ENCODE data around the gene CEP83.

DNA sequence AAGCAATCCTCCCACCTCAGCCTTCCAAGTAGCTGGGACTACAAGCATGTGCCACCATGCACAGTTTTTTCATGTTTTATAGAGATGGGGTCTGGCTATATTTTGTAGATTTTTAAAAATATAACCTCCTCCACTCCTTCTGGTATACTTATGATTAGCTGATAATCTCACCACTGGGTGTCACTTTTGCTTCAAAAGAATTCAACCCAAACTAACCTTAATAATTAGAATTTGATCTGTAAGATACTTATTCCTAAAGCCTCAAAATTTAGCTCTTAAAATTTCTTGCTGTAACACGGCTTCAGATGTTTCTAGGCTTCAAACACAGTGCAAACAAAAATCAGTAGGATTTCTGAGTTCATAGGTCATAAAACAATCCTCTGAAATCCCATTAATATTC is 130.3 kb downstream of the CEP83 start:
- TF ChIP-seq, protein P1, sequence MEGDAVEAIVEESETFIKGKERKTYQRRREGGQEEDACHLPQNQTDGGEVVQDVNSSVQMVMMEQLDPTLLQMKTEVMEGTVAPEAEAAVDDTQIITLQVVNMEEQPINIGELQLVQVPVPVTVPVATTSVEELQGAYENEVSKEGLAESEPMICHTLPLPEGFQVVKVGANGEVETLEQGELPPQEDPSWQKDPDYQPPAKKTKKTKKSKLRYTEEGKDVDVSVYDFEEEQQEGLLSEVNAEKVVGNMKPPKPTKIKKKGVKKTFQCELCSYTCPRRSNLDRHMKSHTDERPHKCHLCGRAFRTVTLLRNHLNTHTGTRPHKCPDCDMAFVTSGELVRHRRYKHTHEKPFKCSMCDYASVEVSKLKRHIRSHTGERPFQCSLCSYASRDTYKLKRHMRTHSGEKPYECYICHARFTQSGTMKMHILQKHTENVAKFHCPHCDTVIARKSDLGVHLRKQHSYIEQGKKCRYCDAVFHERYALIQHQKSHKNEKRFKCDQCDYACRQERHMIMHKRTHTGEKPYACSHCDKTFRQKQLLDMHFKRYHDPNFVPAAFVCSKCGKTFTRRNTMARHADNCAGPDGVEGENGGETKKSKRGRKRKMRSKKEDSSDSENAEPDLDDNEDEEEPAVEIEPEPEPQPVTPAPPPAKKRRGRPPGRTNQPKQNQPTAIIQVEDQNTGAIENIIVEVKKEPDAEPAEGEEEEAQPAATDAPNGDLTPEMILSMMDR (IDR thresholded peaks at IDR 0.05) = no peak
- TF ChIP-seq EZH2 (IDR thresholded peaks at IDR 0.05; ENCODE audit: borderline replicate concordance, insufficient read depth, low read depth, low read length, poor library complexity, severe bottlenecking) = no peak
